ENCODE measurements around the gene KIAA0930. TPM values are rescaled to one million over a fixed set of nuclear protein-coding genes. Genes with fewer than 3 reads are reported as not detected.

The KIAA0930 gene
- total and polyA plus RNA-seq, 2 of the 4 experiments (the other 2 are of a cell fraction), result 25.3 to 34.1 TPM

- 52% methylated on average over 2 of the region's 5 CpGs; no CpG with 5 or more reads in 1 of the 2 experiments for WGBS, 2 experiments (ENCODE audit: extremely low coverage in 2 of 2, insufficient read length in 1 of 2)
- CTCF ChIA-PET, result interaction anchor here (0.7 kb wide), 1 partner anchor 462 kb away, joined by 3 read pairs; no protein-coding TSS in a partner anchor
- Histone ChIP-seq H2AK5ac (ENCODE audit: low read depth, low read length) (no peak overlapping the region), H3K9me3 (ENCODE audit: control insufficient read depth, insufficient read depth, low read length) (no peaks in the 10 kb centered on the region), H3K27ac (ENCODE audit: insufficient read depth, low read length) (no peak overlapping the region), H3K36me3 (ENCODE audit: control insufficient read depth, insufficient read depth, low read length) (0 out of 2 replicates have a peak, but pooled peaks cover 2% of the 10 kb centered on the region), H3K23ac (ENCODE audit: low read depth, low read length) (no peak overlapping the region), H3K9ac (ENCODE audit: low read depth, low read length) (no peak overlapping the region), H3K4me2 (ENCODE audit: low read depth, low read length) (no peak overlapping the region), H2BK15ac (ENCODE audit: low read depth, low read length) (no peak overlapping the region), H4K91ac (ENCODE audit: insufficient read depth, low read depth, low read length) (no peak overlapping the region), H3K27me3 (ENCODE audit: control insufficient read depth, insufficient read depth, low read length) (no peaks in the 10 kb centered on the region), H2BK120ac (ENCODE audit: low read depth, low read length) (no peak overlapping the region), H3K14ac (replicated peaks; ENCODE audit: low read depth, low read length) (no peak overlapping the region), H2BK20ac (ENCODE audit: low read depth, low read length) (no peak overlapping the region), H2AFZ (replicated peaks; ENCODE audit: low read length, poor library complexity) (no peak overlapping the region), H3K9me1 (ENCODE audit: insufficient read depth, low read length) (no peaks in the 10 kb centered on the region; the same call in 1 of the 2 replicates), H3K4ac (ENCODE audit: low read depth, low read length) (no peak overlapping the region), H2AK9ac (replicated peaks; ENCODE audit: low read depth, low read length, poor library complexity) (no peak overlapping the region), H2BK5ac (ENCODE audit: low read depth, low read length, poor library complexity, severe bottlenecking) (no peak overlapping the region), H4K8ac (ENCODE audit: low read depth in 2 of 2, low read length in 2 of 2) (no peak overlapping the region), H3K18ac (ENCODE audit: low read depth, low read length) (no peak overlapping the region), H3K79me1 (ENCODE audit: low read depth in 1 of 2, low read length in 2 of 2) (peaks cover 0 to 66% of the 10 kb centered on the region in 2 experiments; a peak in 2 of 4 replicates), H4K20me1 (ENCODE audit: insufficient read depth, low read length) (peaks cover 70% of the 10 kb centered on the region), H3K4me1 (ENCODE audit: control insufficient read depth, insufficient read depth, low read length) (peaks cover 7% of the 10 kb centered on the region; the same call in 1 of the 2 replicates), H3K56ac (ENCODE audit: extremely low read depth, insufficient read depth, low read length) (no peak overlapping the region), H3K4me3 (ENCODE audit: insufficient read depth, low read depth, low read length) (no peak overlapping the region), H4K5ac (ENCODE audit: low read depth, low read length) (no peak overlapping the region)
- in situ Hi-C loops (cut with MboI; ENCODE audit: low sequenced_read_pairs) (no loop called here), intact Hi-C loops (cut with micrococcal nuclease) (no loop called here), dilution Hi-C loops (cut with HindIII; ENCODE audit: low sequenced_read_pairs, unreplicated experiment) (no loop called here)
- ATAC-seq (ENCODE audit: low read depth) (no peak), DNase-seq (no peak)
- BruUV-seq (replicated peaks), result no TSS peak
- POLR2A ChIA-PET (ENCODE audit: unreplicated experiment), result no interaction called here
- TF ChIP-seq USF2 (IDR thresholded peaks at IDR 0.05; ENCODE audit: low read depth, low read length) (no peak), RFX5 (IDR thresholded peaks at IDR 0.05; ENCODE audit: low read depth, low read length) (no peak)
Measured at GRCh38 chr22:45223304-45224117, 17.2 kb downstream of the KIAA0930 start.
